Stomach (tissue), 4 donors: Measurements from ENCODE around the gene EVA1C.
"Not testable (repeated sequence)": the region's sequence is repeated elsewhere in the genome, so short reads cannot be mapped to it uniquely, and the experiment has no call there.

Source experiments
- POLR2AphosphoS5 ChIP-seq, 3 donors: sonication (generic); formaldehyde crosslinking; IDR thresholded peaks; one replicate each; pipeline ENCODE4 v1.6.1; 2016; ENCODE audit warnings: antibody characterized with exemption in 3 of 3
- TF ChIP-seq, protein P1 (sequence below), 7 experiments: fragments of 450-650 bp in 4 of 7; fragments of 200-600 bp in 3 of 7; sonication (generic) in 3 of 7; IDR thresholded peaks; one replicate each; pipeline ENCODE4 v1.5.1; 2016 to 2019; ENCODE audit warnings: antibody characterized with exemption in 7 of 7, control low read depth in 2 of 7, mild to moderate bottlenecking in 1 of 7

DNA sequence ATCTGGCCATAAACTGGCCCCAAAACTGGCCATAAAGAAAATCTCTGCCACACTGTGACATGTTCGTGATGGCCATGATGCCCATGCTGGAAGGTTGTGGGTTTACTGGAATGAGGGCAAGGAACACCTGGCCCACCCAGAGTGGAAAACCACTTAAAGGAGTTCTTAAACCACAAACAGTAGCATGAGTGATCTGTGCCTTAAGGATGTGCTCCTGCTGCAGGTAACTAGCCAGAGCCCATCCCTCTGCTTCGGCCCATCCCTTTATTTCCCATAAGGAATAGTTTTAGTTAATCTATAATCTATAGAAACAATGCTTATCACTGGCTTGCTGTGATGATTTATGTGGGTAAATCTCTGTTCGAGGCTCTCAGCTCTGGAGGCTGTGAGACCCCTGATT lies 50.1 kb downstream of the EVA1C start:
- TF ChIP-seq, protein P1, sequence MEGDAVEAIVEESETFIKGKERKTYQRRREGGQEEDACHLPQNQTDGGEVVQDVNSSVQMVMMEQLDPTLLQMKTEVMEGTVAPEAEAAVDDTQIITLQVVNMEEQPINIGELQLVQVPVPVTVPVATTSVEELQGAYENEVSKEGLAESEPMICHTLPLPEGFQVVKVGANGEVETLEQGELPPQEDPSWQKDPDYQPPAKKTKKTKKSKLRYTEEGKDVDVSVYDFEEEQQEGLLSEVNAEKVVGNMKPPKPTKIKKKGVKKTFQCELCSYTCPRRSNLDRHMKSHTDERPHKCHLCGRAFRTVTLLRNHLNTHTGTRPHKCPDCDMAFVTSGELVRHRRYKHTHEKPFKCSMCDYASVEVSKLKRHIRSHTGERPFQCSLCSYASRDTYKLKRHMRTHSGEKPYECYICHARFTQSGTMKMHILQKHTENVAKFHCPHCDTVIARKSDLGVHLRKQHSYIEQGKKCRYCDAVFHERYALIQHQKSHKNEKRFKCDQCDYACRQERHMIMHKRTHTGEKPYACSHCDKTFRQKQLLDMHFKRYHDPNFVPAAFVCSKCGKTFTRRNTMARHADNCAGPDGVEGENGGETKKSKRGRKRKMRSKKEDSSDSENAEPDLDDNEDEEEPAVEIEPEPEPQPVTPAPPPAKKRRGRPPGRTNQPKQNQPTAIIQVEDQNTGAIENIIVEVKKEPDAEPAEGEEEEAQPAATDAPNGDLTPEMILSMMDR (IDR thresholded peaks at IDR 0.05), result not testable (repeated sequence)
- not testable (repeated sequence) for TF ChIP-seq POLR2AphosphoS5 (IDR thresholded peaks at IDR 0.05)
